GM12878 (cell line): ENCODE results near the gene SORBS2. TPM values are rescaled to one million over a fixed set of nuclear protein-coding genes. Genes with fewer than 3 reads are reported as not detected.
"Not testable (repeated sequence)": the region's sequence is repeated elsewhere in the genome, so short reads cannot be mapped to it uniquely, and the experiment has no call there.

Experiments used
- ATAC-seq: fragments of 200-7000 bp; cut with Tn5 transposase; 3 replicates; pipeline ENCODE4 v1.9.1; 2020; ENCODE audit warnings: mild to moderate bottlenecking, moderate library complexity
- BruUV-seq: library from RNA; stranded (reverse); fragments of 400-500 nt; replicated peaks from 2 replicates; lab custom pipeline; 2021; lab: Mats Ljungman, UMichigan
- CTCF ChIA-PET: fragments of 300-600 bp; sonication (Branson Sonifier 250); formaldehyde crosslinking; extraction: SDS; loops from one replicate; lab custom pipeline; 2021; ENCODE audit warnings: inconsistent platforms; lab: Yijun Ruan, JAX
- POLR2A ChIA-PET: fragments of 350-600 bp; formaldehyde crosslinking; extraction: SDS; loops from one replicate; lab custom pipeline; 2021; ENCODE audit warnings: inconsistent platforms; lab: Charles Lee
- RAD21 ChIA-PET: fragments of 300-600 bp; sonication (Branson Sonifier 250); formaldehyde crosslinking; loops from one replicate; lab custom pipeline; 2023; ENCODE audit warnings: antibody characterized with exemption; ENCODE audit not compliant: unreplicated experiment; lab: Charles Lee
- SMC1A ChIA-PET: fragments of 300-600 bp; sonication (Branson Sonifier 250); formaldehyde crosslinking; loops from one replicate; lab custom pipeline; 2023; ENCODE audit not compliant: unreplicated experiment, uncharacterized antibody; lab: Charles Lee
- DNase-seq: peaks from one replicate; pipeline ENCODE4 v3.0.0-alpha.2; 2011; ENCODE audit warnings: low read depth, low spot score
- FAIRE-seq: peaks from 3 replicates; lab custom pipeline; 2011; peaks lifted over from hg19 to GRCh38; lab: Jason Lieb, UNC
- H2AFZ ChIP-seq: 2 replicates; pipeline ENCODE4 v1.6.0; 2011; ENCODE audit warnings: low read depth, low read length, control low read depth; ENCODE audit not compliant: control insufficient read depth
- H3K27ac ChIP-seq: 2 replicates; pipeline ENCODE4 v1.5.1; 2011; ENCODE audit warnings: control low read depth; ENCODE audit not compliant: control insufficient read depth, insufficient read depth
- H3K27me3 ChIP-seq, 2 experiments: replicated peaks in 1 of 2; 2 replicates each; pipeline versions ENCODE4 v1.6.0 to v1.6.1; 2011; ENCODE audit warnings: low read length in 1 of 2; ENCODE audit not compliant: control insufficient read depth in 2 of 2, insufficient read depth in 2 of 2
- H3K36me3 ChIP-seq, 2 experiments: 2 replicates each; pipeline ENCODE4 v1.5.1; 2011; ENCODE audit warnings: low read length in 1 of 2; ENCODE audit not compliant: control insufficient read depth in 2 of 2, insufficient read depth in 2 of 2
- H3K4me1 ChIP-seq: 2 replicates; pipeline ENCODE4 v1.6.1; 2011; ENCODE audit warnings: mild to moderate bottlenecking, low read length, moderate library complexity, mixed read lengths; ENCODE audit not compliant: control insufficient read depth, insufficient read depth
- H3K4me2 ChIP-seq: 2 replicates; pipeline ENCODE4 v1.6.0; 2011; ENCODE audit warnings: control low read depth; ENCODE audit not compliant: control insufficient read depth, insufficient read depth
- H3K4me3 ChIP-seq: fragments of 200-600 bp; sonication (generic); 2 replicates; pipeline ENCODE4 v1.5.1; 2016
- H3K79me2 ChIP-seq: 2 replicates; pipeline ENCODE4 v1.6.0; 2011; ENCODE audit warnings: low read length; ENCODE audit not compliant: control insufficient read depth, insufficient read depth
- H3K9ac ChIP-seq: 2 replicates; pipeline ENCODE4 v1.8.0; 2011; ENCODE audit warnings: low read length, control low read depth, mixed read lengths; ENCODE audit not compliant: control insufficient read depth, insufficient read depth
- H3K9me3 ChIP-seq: replicated peaks from 3 replicates; pipeline ENCODE4 v1.5.1; 2011; ENCODE audit warnings: mild to moderate bottlenecking, low read length; ENCODE audit not compliant: control insufficient read depth, insufficient read depth
- H4K20me1 ChIP-seq: 2 replicates; pipeline ENCODE4 v1.6.0; 2011; ENCODE audit not compliant: control insufficient read depth, insufficient read depth
- WGBS: methylation state at CpG from one replicate; pipeline ENCODE4 v1.1.6; 2016; ENCODE audit warnings: low lambda C conversion rate; ENCODE audit not compliant: insufficient replicate concordance, insufficient coverage; ENCODE audit errors: missing lambda C conversion rate; 5-methylcytosine and 5-hydroxymethylcytosine counted together
- in situ Hi-C: fragments of 300-500 bp; cut with MboI; formaldehyde crosslinking; loops from 9 replicates; pipeline ENCODE4 v1.14.3; 2018; ENCODE audit warnings: mixed read lengths
- intact Hi-C: fragments of 100-400 bp; cut with micrococcal nuclease; formaldehyde crosslinking; loops from one replicate; pipeline ENCODE4 v1.14.2; 2022; ENCODE audit not compliant: unreplicated experiment
- polyA plus RNA-seq, 11 experiments: library from polyadenylated mRNA; depleted of rRNA in 4 of 11; unstranded in 6 of 11; stranded (reverse) in 5 of 11; fragments of >200 nt; fragmentation: Nextera tagmentation in 4 of 11; fragmentation: Illumina TruSeq in 1 of 11; extraction: Ambion mirVana in 4 of 11; extraction: Trizol in 1 of 11; gene quantifications; 1 replicate in 1 of 11; 2 replicates in 10 of 11; pipeline versions ENCODE4 v1.2.1 to v1.2.3, GENCODE V29; 2011 to 2016; ENCODE audit warnings: inconsistent platforms in 2 of 11, missing spikeins in 2 of 11, low read depth in 1 of 11
- total RNA-seq, 4 experiments: library from RNA; depleted of rRNA in 3 of 4; stranded (reverse); fragments of >200 nt in 3 of 4; fragmentation: Illumina TruSeq in 1 of 4; extraction: Trizol in 1 of 4; gene quantifications; 2 replicates each; pipeline versions ENCODE4 v1.2.1 to v1.2.3, GENCODE V29; 2013 to 2021
- TF ChIP-seq, protein P1 (sequence below): fragments of 150-350 bp; IDR thresholded peaks from 2 replicates; pipeline ENCODE4 v1.6.1; 2016; ENCODE audit warnings: low read depth, low read length

Gene SORBS2
- total and polyA plus RNA-seq, 10 of the 15 experiments (the other 5 are each of a cell fraction or from before 2014, with no cell fraction given), result 0.06 to 3.0 (median 0.79) TPM

DNA sequence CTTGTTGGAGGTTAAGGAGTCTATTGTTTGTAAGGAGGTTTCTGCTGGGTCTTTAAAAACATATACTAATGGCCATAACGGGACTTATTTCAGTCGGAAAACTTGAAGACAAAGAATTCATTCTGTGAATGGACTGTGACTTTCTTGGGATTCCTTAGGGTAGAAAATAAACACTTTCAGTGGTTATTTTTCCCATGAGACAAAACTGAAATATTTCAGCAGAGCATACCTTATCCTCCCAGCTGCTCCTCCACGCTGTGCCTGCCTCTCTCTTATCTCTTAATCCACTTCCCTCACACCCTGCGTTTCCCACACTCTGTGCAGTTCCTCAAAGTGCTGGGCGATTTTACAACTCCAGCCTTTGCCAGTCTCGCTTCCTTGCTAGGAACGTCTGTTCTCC, 47.1 kb upstream of the SORBS2 start (continued):
- TF ChIP-seq, protein P1, sequence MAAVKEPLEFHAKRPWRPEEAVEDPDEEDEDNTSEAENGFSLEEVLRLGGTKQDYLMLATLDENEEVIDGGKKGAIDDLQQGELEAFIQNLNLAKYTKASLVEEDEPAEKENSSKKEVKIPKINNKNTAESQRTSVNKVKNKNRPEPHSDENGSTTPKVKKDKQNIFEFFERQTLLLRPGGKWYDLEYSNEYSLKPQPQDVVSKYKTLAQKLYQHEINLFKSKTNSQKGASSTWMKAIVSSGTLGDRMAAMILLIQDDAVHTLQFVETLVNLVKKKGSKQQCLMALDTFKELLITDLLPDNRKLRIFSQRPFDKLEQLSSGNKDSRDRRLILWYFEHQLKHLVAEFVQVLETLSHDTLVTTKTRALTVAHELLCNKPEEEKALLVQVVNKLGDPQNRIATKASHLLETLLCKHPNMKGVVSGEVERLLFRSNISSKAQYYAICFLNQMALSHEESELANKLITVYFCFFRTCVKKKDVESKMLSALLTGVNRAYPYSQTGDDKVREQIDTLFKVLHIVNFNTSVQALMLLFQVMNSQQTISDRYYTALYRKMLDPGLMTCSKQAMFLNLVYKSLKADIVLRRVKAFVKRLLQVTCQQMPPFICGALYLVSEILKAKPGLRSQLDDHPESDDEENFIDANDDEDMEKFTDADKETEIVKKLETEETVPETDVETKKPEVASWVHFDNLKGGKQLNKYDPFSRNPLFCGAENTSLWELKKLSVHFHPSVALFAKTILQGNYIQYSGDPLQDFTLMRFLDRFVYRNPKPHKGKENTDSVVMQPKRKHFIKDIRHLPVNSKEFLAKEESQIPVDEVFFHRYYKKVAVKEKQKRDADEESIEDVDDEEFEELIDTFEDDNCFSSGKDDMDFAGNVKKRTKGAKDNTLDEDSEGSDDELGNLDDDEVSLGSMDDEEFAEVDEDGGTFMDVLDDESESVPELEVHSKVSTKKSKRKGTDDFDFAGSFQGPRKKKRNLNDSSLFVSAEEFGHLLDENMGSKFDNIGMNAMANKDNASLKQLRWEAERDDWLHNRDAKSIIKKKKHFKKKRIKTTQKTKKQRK, result no peak

DNA sequence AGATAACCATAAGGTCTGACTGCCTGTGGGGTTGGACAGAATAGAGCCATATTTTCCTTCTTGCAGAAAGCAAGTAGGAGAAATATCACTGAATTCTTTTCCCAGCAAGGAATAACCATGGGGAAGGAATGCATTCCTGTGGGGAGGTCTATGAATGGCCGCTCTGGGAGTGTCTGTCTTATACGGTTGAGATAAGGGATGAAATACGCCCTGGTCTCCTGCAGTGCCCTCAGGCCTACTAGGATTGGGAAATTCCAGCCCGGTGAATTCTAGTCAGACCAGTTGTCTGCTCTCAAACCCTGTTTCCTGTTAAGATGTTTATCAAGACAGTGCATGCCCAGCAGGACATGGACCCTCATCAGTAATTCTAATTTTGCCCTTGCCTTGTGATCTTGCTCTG, 45.6 kb upstream of the SORBS2 start:
- H3K79me2 ChIP-seq, H2AFZ ChIP-seq, intact Hi-C loops, H3K4me3 ChIP-seq, H3K4me1 ChIP-seq, H4K20me1 ChIP-seq, ATAC-seq, H3K27ac ChIP-seq, H3K27me3 ChIP-seq, CTCF ChIA-PET, RAD21 ChIA-PET, H3K36me3 ChIP-seq, FAIRE-seq, SMC1A ChIA-PET, BruUV-seq, H3K9ac ChIP-seq, H3K9me3 ChIP-seq, POLR2A ChIA-PET, H3K4me2 ChIP-seq, DNase-seq, in situ Hi-C loops: not testable (repeated sequence)
- 43% methylated on average over 4 of the region's 4 CpGs for WGBS
